ENCODE measurements around the gene FGD3.

Gene FGD3

DNA sequence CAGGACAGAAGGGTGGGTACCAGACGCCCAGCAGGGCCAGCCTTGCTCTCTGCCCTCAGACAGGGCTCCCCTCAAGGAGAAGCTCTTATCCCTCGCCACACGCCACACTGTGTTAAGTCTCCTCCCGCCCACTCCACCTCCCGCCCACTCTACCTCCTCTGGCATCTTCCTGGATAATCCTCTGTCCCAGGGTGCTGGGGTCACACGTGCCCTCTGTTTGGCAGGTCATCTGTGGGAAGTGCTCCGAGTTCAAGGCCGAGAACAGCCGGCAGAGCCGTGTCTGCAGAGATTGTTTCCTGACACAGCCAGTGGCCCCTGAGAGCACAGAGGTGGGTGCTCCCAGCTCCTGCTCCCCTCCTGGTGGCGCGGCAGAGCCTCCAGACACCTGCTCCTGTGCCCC is 85.2 kb downstream of the FGD3 start:
- no peak for DNase-seq

DNA sequence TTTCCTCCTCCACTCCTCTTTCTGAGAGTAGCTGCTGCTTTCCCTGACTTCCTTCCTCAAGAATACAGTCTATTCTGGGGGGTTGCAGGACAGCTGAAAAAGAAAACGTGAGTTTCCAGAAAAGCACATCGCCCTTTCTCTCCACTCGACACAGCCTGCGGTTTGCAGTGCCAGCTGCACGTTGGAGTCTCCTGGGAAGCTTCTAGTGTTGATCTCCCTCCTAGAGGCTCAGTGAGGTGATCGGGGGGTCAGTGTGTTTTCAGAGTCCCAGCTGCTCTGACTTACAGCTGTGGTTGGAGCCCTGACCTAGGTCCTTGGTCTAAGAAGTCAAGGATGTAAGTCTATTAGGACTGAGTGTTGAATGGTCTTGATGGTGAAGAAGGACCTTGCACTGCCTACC is 86.2 kb downstream of the FGD3 start:
- DNase-seq = peak; percentile 34

GRCh38 chr9:93035106-93035660 is 87.9 kb downstream of the FGD3 start:
- no peak for DNase-seq

GRCh38 chr9:93035821-93036351 is 88.6 kb downstream of the FGD3 start:
- no peak for DNase-seq

DNA sequence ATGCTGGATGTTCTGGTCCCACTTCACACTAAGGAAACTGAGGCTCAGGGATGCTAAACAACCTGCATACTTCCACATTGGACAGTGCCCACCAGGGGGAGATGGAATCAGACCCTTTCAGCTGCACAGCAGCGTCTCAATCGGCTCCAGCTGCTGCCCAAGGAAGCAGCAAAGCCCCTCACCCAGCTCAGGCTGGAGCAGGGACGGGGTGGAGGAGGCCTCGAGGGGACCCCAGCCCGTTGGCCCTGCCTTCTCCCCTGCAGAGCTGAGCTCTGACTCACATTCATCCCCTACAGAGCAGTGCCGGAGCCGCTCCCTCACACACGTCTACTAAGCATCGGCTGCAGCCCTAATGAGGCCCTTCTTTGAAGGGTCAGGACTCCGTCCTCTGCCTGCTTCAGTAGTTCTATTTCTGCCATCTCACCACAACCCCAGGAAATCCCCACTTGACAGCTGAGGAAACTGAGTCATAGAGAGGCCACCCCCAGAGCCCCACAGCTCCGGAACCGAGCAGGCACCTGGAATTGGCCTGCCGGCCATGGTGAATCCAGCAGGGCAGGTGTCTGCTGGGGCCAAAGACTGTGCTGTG is 89.7 kb downstream of the FGD3 start:
- no peak for DNase-seq

DNA sequence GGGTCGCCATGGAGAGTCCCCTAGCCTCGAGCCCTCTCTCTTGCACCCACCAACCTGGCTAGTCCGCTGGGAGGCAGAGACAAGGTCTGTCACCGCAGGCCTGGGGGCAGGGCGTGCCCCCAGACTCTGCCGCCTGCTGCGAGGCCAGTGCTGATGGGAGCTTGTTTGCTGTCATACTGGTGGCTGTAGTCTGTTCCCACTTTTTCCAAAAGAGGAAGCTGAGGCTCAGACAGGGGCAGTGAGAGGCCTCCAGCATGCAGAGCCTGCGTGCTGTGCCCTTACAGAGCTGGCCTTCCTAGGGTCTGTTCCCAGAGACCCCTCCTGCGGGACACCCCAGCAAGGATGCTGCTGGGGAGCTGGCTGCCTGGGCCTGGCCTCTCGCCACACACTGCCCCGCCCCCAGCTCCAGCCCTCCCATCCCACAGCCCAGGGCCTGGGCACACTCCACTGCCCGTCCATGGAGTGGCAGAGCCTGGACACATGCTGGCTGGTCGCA is 90.2 kb downstream of the FGD3 start:
- DNase-seq = peak; percentile 71

DNA sequence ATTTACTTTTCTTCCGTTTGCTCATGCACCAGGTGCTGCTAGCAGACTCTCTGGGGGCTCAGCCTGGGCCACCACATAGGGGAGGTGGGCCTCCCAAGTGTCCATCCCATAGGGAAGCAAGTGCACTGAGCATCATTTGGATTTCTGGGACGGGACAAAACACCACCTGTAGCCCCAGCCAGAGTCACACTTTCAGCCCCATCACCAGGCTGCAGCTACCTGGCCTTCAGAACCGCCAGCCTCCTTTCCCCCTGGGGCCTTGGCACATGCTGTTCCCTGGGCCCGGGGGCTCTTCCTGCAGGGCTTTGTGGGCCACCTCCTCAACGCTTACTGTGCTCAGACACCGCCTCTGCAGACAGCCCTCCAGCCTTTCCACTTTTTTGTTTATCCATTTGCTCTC is 91.6 kb downstream of the FGD3 start:
- no peak for DNase-seq

GRCh38 chr9:93039456-93039855 is 92.1 kb downstream of the FGD3 start:
- DNase-seq = no peak

DNA sequence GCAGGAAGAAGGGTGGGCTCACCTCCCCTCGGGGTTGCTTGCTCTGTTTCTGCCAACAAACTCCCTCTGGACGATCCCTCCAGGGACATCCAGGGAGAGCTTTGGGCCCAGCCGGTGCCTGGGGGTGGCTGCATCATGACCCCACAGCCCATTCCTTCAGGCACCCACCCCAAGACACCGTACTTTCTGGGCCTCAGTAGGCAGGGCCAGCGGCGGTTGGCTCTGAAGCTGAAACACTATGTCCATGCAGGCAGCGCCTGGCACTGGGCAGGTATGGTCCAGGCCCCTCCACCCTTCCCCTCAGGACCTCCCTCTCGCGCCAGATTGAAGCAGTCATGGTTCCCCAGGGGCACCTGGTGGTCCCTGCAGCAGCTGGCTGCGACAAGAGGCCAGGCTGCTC is 92.7 kb downstream of the FGD3 start:
- DNase-seq = no peak

- DNase-seq = no peak
These were observed 93.1 kb downstream of the FGD3 start for GRCh38 chr9:93040409-93040808.

DNA sequence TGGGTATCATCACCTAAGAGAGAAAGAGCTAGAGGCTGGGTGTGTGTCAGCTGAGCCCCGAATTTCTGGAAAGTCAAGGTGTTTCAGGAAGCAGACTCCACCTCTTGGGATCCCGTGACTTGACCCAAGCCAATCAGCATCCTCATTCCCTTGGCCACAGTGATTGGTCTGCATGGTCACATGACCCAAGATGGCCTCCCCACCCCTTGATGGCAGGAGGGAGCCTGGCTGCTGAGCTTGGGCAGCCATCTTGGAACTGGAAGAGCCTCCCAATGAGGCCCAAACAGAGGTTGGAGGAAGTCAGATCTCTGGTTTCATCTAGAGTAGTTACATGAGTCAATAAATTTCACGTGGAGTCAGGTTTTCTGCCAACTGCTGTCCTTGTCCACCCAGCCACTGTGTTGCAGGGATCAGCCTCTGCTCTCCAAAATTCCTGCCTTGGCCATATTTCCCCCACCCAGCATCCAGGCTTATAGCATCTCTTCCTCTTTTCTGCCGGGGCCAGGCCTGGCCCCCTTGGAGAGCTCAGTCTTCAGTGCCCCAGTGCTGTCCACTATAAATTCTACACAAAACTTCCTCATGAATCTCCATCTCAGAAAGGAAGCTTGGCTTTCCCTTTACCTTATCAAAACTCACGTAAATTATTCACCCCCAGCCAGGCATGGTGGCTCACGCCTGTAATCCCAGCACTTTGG is 93.9 kb downstream of the FGD3 start:
- peak; percentile 15 for DNase-seq

- DNase-seq = no peak
These were observed 95.8 kb downstream of the FGD3 start for GRCh38 chr9:93043122-93043521.

DNA sequence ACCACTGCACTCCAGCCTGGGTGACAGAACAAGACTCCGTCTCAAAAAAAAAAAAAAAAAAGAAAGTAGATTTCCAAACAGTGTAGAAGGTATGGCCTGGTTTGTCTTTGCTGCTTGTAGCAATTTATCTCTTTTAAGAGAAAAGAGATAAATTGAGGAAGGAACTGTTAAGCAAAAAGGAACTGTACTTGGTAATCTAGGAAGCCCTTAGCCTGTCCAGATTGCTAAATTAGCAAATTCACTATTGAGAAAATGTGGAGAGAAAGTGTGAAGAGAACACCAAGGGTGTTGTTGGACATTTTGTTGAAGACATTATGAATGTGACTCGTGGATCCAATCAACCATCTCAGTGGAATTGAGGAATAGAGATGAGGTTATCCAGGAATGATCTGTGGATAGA is 98.2 kb downstream of the FGD3 start:
- DNase-seq = peak; percentile 48

DNA sequence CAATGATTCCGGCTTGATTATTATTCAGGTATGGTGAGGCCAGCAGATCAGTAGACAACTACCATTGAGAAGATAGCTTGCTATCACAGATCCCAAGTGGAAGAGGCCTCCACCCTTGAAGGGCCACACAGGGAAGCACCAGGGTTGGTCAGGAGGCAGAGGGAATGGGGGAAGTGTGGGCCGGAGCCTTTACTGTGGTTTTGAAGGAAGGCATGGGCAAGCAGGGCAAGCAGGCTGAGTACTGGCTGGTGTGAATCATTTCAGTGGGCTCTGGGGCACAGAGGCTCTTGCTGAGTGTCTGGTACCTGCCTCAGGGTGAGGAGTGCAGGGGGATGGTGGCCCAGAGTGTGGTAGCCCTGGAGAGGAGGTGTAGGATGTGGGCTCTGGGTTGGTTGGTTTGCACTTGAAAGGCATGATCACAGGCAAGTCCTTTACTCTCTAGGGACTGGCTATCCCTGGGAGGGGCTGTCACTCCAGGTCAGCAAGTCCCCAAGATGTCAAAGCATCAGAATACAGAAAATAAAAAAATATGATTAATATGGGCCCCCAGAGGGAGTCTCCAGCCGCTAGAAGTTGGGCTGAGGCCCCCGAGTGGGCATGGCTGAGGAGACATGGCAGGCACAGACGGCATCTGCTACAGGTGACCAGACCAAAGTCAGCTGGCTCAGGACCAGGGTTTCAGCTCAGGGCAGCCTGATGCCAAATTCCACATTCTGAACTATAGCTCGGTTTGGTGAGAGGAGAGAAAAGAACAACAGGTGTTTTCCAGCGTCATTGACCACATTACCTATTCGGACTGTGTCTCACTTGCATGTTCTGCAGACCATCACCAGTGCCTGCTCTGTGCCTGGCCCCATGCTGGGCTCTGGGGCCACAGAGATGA is 101.5 kb downstream of the FGD3 start:
- DNase-seq = no peak

- no peak for DNase-seq
These were observed 102.2 kb downstream of the FGD3 start for GRCh38 chr9:93049491-93049890.

DNA sequence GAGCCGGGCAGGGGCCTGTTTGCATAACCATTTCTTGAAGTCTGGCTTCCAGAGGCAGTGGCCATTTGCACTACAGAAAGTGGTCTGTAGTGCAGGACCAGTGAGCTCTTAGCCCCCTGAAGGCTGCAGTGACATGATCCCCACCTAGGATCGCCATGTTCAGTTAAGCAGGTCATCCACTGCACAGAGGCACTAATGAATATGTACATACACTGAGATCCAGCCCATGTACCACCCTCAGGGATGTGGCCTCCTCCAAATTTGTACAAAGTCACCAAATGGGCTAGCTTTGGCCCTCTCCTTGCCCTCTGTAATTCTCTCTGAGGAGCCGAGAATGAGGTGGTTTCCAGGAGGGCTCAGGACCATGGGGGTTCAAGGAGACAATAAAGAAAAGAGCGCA is 102.9 kb downstream of the FGD3 start:
- no peak for DNase-seq

DNA sequence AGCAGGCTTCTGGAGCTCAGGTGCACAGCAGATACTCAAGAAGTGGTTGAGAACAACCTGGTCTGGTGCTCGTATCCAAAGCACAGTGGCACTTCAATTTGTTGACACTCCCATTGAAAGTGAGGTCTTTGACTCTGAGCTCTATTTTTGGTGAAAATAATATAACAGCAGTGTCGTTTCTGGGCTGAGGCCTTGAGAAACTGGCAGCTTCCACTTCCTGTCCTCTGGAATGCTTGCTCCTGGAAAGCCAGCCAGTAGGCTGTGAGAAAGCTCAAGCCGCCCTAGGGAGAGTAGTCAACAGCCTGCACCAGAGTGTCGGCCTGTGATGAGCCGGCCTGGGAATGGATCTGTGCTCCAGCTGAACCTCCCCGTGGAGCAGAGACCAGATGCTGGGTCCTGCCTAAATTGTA is 104.4 kb downstream of the FGD3 start:
- no peak for DNase-seq

- no peak for DNase-seq
These were observed 105.6 kb downstream of the FGD3 start for GRCh38 chr9:93052791-93053540.

DNA sequence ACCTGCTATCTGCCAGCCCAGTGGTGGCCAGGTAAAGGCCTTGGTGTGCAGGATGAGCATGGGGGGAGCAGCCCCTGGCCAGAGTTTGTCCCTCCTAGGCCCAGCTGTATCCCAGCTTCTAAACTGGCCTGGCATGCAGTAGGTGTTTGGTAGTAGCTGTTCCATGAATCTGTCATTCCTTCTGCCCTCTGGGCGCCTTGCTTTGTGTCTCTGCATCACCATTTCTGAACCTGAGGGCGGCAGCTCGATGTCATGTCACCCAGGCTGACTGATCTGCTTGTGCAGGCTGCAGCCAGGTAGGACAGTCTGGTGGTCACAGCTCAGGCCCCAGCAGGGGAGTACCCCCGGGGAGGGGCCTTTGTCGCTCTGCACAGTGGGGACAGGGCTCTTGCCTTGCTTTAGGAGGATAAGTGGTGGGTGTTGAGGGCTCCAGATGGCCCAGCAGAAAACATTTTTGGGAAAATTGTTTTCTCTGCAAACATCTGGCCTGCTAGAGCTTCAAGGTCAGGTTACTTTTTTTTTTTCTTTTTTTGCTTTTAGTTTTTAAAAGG is 106.5 kb downstream of the FGD3 start:
- DNase-seq = no peak

DNA sequence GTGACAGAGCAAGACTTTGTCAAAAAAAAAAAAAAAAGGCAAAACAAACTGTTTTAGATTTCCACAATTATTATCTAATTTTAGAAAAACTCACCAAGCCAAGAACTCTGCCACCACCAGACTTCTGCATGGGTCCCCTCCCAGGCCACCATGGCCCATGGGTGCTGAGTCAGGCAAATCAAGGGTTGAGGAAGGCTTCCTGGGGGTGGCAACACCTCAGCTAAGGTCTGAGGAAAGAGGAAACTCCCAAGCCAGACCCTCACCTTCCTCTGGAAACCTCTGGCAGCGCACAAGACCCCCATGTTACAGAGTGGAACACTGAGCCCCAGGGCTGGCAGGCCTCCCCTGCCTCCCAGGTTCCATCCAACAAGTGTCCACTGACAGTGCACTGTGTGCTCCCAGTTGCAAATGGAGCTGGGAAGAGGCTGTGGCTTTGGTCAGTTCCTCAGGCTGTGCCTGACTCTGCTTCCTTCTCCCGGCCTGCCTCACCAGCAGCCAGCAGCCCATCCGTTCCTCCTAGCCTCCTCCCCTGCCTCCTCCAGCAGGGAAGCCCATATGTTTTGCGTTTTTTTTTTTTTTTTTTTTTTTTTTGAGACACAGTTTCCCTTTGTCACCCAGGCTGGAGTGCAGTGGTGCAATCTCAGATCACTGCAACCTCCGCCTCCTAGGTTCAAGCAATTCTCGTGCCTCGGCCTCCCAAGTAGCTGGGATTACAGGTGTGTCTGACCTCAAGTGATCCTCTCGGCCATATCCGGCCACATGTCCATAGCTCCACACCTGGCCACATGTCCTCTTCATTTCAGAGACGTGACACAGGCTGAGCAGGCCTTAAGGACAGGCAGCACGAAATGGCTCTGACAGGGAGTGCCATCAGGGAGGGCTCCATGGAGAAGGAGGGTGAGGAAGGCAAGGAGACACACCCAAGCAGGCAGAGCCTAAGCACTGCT is 107.7 kb downstream of the FGD3 start:
- DNase-seq = peak; percentile 44
